NB4 (cell line): ENCODE data around the gene REPIN1.

ENCODE experiments used
- CTCF ChIP-seq: IDR thresholded peaks from one replicate; pipeline ENCODE4 v1.5.1; 2012; ENCODE audit warnings: low read depth, low read length
- MYC ChIP-seq: IDR thresholded peaks from 2 replicates; pipeline ENCODE4 v1.6.1; 2011; ENCODE audit warnings: low read depth, low read length
- POLR2A ChIP-seq: IDR thresholded peaks from 2 replicates; pipeline ENCODE4 v1.6.1; 2011; ENCODE audit warnings: mild to moderate bottlenecking; ENCODE audit not compliant: insufficient read length; ENCODE audit errors: extremely low read depth

- TF ChIP-seq MYC (no peak), CTCF (no peak), POLR2A (no peak)
These were observed 936 bp upstream of the REPIN1 start for GRCh38 chr7:150367677-150368095.
